Activated CD8-positive, alpha-beta T cell treated with anti-CD3 and anti-CD28 coated beads, Interleukin-2, amount 10 ng/mL, durations not matched to agents 7 days and 5 days (primary cell): ENCODE data around the gene CHD8. TPM values are rescaled to one million over a fixed set of nuclear protein-coding genes. Genes with fewer than 3 reads are reported as not detected.

ENCODE experiments used
- ATAC-seq: fragments of 150-1000 bp; cut with Tn5 transposase; one replicate; pipeline ENCODE4 v1.10.0; 2021; ENCODE audit warnings: moderate library complexity
- CTCF ChIA-PET: fragments of 350-600 bp; sonication (Branson Sonifier 250); formaldehyde crosslinking; loops from one replicate; lab custom pipeline; 2021; ENCODE audit warnings: antibody characterized with exemption; lab: Charles Lee
- POLR2A ChIA-PET: fragments of 350-600 bp; sonication (Branson Sonifier 250); formaldehyde crosslinking; loops from one replicate; lab custom pipeline; 2021; ENCODE audit warnings: antibody characterized with exemption; lab: Charles Lee
- DNase-seq: peaks from one replicate; pipeline ENCODE4 v3.0.0-alpha.2; 2020
- H3K27ac Mint-ChIP-seq: one replicate; pipeline ENCODE4 v1.8.0; 2021; ENCODE audit warnings: mild to moderate bottlenecking, mixed read lengths
- H3K27me3 Mint-ChIP-seq: one replicate; pipeline ENCODE4 v1.8.0; 2021; ENCODE audit warnings: low read depth, mixed read lengths
- H3K36me3 Mint-ChIP-seq: one replicate; pipeline ENCODE4 v1.8.0; 2021; ENCODE audit warnings: low read depth, mixed read lengths
- H3K4me1 Mint-ChIP-seq: one replicate; pipeline ENCODE4 v1.8.0; 2021; ENCODE audit warnings: low read depth, mixed read lengths
- H3K4me3 Mint-ChIP-seq: one replicate; pipeline ENCODE4 v1.8.0; 2021; ENCODE audit warnings: mild to moderate bottlenecking, mixed read lengths
- H3K9me3 Mint-ChIP-seq: one replicate; pipeline ENCODE4 v1.8.0; 2022; ENCODE audit warnings: mixed read lengths; ENCODE audit not compliant: insufficient read depth
- total RNA-seq, 2 experiments: library from RNA; stranded (reverse); gene quantifications; one replicate each; pipeline ENCODE4 v1.2.3, GENCODE V29; 2021

Gene CHD8
- total RNA-seq, result 100 to 1,000 TPM; 116 to 119 TPM

- peak; percentile 100 for DNase-seq
- ChIA-PET CTCF (interaction anchor here (0.6 to 4.9 kb wide), 21 partner anchors 10 to 106 kb away, joined by 3 to 53 read pairs (median 4); partner anchors contain the start of genes RAB2B, SALL2, SUPT16H and TOX4), POLR2A (interaction anchor here (0.8 to 5.0 kb wide), 8 partner anchors 10 to 55 kb away, joined by 3 to 65 read pairs (median 5); partner anchors contain the start of genes METTL3, RAB2B and TOX4)
- Mint-ChIP-seq H3K27me3 (no peaks in the 10 kb centered on the region), H3K9me3 (no peaks in the 10 kb centered on the region), H3K36me3 (peaks cover 43% of the 10 kb centered on the region), H3K4me3 (peak within 1 kb of the TSS; percentile 95), H3K27ac (peak within 1 kb of the TSS; percentile 98), H3K4me1 (peaks cover 32% of the 10 kb centered on the region)
- peak; percentile 99 for ATAC-seq
These were observed at the start of gene CHD8 for GRCh38 chr14:21455912-21456667. Gene CHD8 (minus strand): TSS chr14:21456123. CDS start chr14:21431643, 24,480 bp downstream.

- Mint-ChIP-seq H3K27me3 (no peaks in the 10 kb centered on the region), H3K36me3 (peaks cover 61% of the 10 kb centered on the region), H3K9me3 (no peaks in the 10 kb centered on the region), H3K4me1 (peaks cover 44% of the 10 kb centered on the region), H3K27ac (peak overlapping the region; percentile 71), H3K4me3 (peak overlapping the region; percentile 15)
- CTCF ChIA-PET, result interaction anchor here (0.6 to 0.9 kb wide), 2 partner anchors 23 to 52 kb away, joined by 3 read pairs; no protein-coding TSS in a partner anchor
- POLR2A ChIA-PET, result no interaction called here
- DNase-seq (peak; percentile 55), ATAC-seq (peak; percentile 71)
These were observed 49.2 kb upstream of the CHD8 start for GRCh38 chr14:21505012-21505553.

GRCh38 chr14:21503376-21503775 is 47.5 kb upstream of the CHD8 start:
- ChIA-PET CTCF (interaction anchor here (1.2 to 6.3 kb wide), 2 partner anchors 7 to 54 kb away, joined by 4 to 104 read pairs; partner anchors contain the start of gene METTL3), POLR2A (no interaction called here)
- DNase-seq (peak; percentile 15), ATAC-seq (no peak)
- H3K4me3 Mint-ChIP-seq, result no peak overlapping the region
- H3K27me3 Mint-ChIP-seq, result no peaks in the 10 kb centered on the region
- H3K9me3 Mint-ChIP-seq, result no peaks in the 10 kb centered on the region
- H3K36me3 Mint-ChIP-seq, result peaks cover 68% of the 10 kb centered on the region
- peaks cover 49% of the 10 kb centered on the region for H3K4me1 Mint-ChIP-seq
- H3K27ac Mint-ChIP-seq, result no peak overlapping the region

- Mint-ChIP-seq H3K36me3 (peaks cover 66% of the 10 kb centered on the region), H3K9me3 (no peaks in the 10 kb centered on the region), H3K4me1 (peaks cover 37% of the 10 kb centered on the region), H3K4me3 (no peak overlapping the region), H3K27ac (peak overlapping the region; percentile 33), H3K27me3 (no peaks in the 10 kb centered on the region)
- ChIA-PET POLR2A (interaction anchor here (0.7 to 1.4 kb wide), 4 partner anchors 8 to 1417 kb away, joined by 3 to 4 read pairs (median 3); partner anchors contain the start of genes RAB2B and TOX4), CTCF (interaction anchor here (1.4 to 6.3 kb wide), 3 partner anchors 9 to 55 kb away, joined by 4 to 104 read pairs (median 57); partner anchors contain the start of genes METTL3, RAB2B and TOX4)
- ATAC-seq (no peak), DNase-seq (no peak)
These were observed 45.6 kb upstream of the CHD8 start for GRCh38 chr14:21501568-21501967.

- peaks cover 79% of the 10 kb centered on the region for H3K36me3 Mint-ChIP-seq
- peaks cover 21% of the 10 kb centered on the region for H3K4me1 Mint-ChIP-seq
- ATAC-seq, result peak; percentile 59
- H3K9me3 Mint-ChIP-seq, result no peaks in the 10 kb centered on the region
- peak; percentile 53 for DNase-seq
- H3K27me3 Mint-ChIP-seq, result no peaks in the 10 kb centered on the region
- H3K27ac Mint-ChIP-seq, result peak overlapping the region; percentile 40
- POLR2A ChIA-PET, result interaction anchor here (1.0 to 2.0 kb wide), 7 partner anchors 9 to 58 kb away, joined by 3 to 9 read pairs (median 7); partner anchors contain the start of genes CHD8 and METTL3
- H3K4me3 Mint-ChIP-seq, result no peak overlapping the region
- CTCF ChIA-PET, result interaction anchor here (0.6 to 6.3 kb wide), 35 partner anchors 9 to 1071 kb away, joined by 3 to 104 read pairs (median 5); partner anchors contain the start of genes CHD8, METTL3, RAB2B and SALL2
These were observed 42.9 kb upstream of the CHD8 start for GRCh38 chr14:21498540-21499526.

- DNase-seq (no peak), ATAC-seq (no peak)
- Mint-ChIP-seq H3K36me3 (peaks cover 73% of the 10 kb centered on the region), H3K4me3 (no peak overlapping the region), H3K4me1 (peaks cover 15% of the 10 kb centered on the region), H3K27ac (no peak overlapping the region), H3K27me3 (no peaks in the 10 kb centered on the region), H3K9me3 (no peaks in the 10 kb centered on the region)
- ChIA-PET POLR2A (interaction anchor here (1.5 kb wide), 1 partner anchor 15 kb away, joined by 5 read pairs; the partner anchor contains the start of gene METTL3), CTCF (interaction anchor here (3.2 kb wide), 1 partner anchor 62 kb away, joined by 86 read pairs; no protein-coding TSS in a partner anchor)
These were observed 40.5 kb upstream of the CHD8 start for GRCh38 chr14:21496453-21496852.

- Mint-ChIP-seq H3K4me1 (peaks cover 13% of the 10 kb centered on the region), H3K4me3 (no peak overlapping the region), H3K9me3 (no peaks in the 10 kb centered on the region), H3K36me3 (peaks cover 68% of the 10 kb centered on the region), H3K27ac (no peak overlapping the region), H3K27me3 (no peaks in the 10 kb centered on the region)
- ChIA-PET CTCF (interaction anchor here (0.6 to 1.6 kb wide), 6 partner anchors 13 to 1492 kb away, joined by 3 to 4 read pairs (median 3); partner anchors contain the start of genes METTL3 and TOX4), POLR2A (interaction anchor here (0.5 to 1.5 kb wide), 5 partner anchors 12 to 363 kb away, joined by 3 to 5 read pairs (median 4); partner anchors contain the start of genes METTL3, RAB2B and TOX4)
- DNase-seq (no peak), ATAC-seq (no peak)
These were observed 39.2 kb upstream of the CHD8 start for GRCh38 chr14:21494902-21495762.

GRCh38 chr14:21486640-21487087 is 30.7 kb upstream of the CHD8 start:
- CTCF ChIA-PET, result interaction anchor here (1.0 to 1.9 kb wide), 2 partner anchors 9 to 12 kb away, joined by 4 to 25 read pairs; no protein-coding TSS in a partner anchor
- H3K36me3 Mint-ChIP-seq, result peaks cover 26% of the 10 kb centered on the region
- no peak for DNase-seq

GRCh38 chr14:21476925-21477681 is 21.2 kb upstream of the CHD8 start, which contains the start of the genes RAB2B and TOX4:
Gene RAB2B (minus strand): TSS chr14:21476959. CDS start chr14:21476872, 87 bp downstream.
Gene TOX4 (plus strand): TSS chr14:21477195. CDS start chr14:21477279, 84 bp downstream.
- Mint-ChIP-seq H3K36me3 (peaks cover 23% of the 10 kb centered on the region), H3K9me3 (no peaks in the 10 kb centered on the region), H3K27me3 (no peaks in the 10 kb centered on the region), H3K27ac (peak within 1 kb of the TSS; percentile 99), H3K4me1 (peaks cover 31% of the 10 kb centered on the region), H3K4me3 (peak within 1 kb of the TSS; percentile 98)
- DNase-seq (peak; percentile 97), ATAC-seq (peak; percentile 99)
- POLR2A ChIA-PET, result interaction anchor here (0.9 to 2.5 kb wide), 7 partner anchors 18 to 212 kb away, joined by 3 to 20 read pairs (median 4); partner anchors contain the start of genes CHD8 and METTL3
- CTCF ChIA-PET, result interaction anchor here (0.7 to 4.7 kb wide), 21 partner anchors 9 to 94 kb away, joined by 3 to 57 read pairs (median 4); partner anchors contain the start of genes CHD8, METTL3 and SALL2

More at GRCh38 chr14:21486640-21487087, 30.7 kb upstream of the CHD8 start:
- Mint-ChIP-seq H3K4me3 (no peak overlapping the region), H3K27ac (no peak overlapping the region), H3K4me1 (no peaks in the 10 kb centered on the region), H3K9me3 (no peaks in the 10 kb centered on the region), H3K27me3 (no peaks in the 10 kb centered on the region)
- POLR2A ChIA-PET, result no interaction called here
- ATAC-seq, result no peak
